GM12873 (cell line): ENCODE results near the gene FANCL.

Source experiments
- CTCF ChIP-seq: IDR thresholded peaks from 2 replicates; pipeline ENCODE4 v1.5.1; 2012; ENCODE audit warnings: low read depth, mild to moderate bottlenecking, moderate library complexity, low read length, control low read depth; ENCODE audit not compliant: insufficient read depth; ENCODE audit errors: missing control alignments

The FANCL gene

GRCh38 chr2:58120626-58121229, 120.4 kb downstream of the FANCL start:
- no peak for TF ChIP-seq CTCF

- peak; percentile 7 for TF ChIP-seq CTCF
Measured at GRCh38 chr2:58110765-58111164, 130.4 kb downstream of the FANCL start.

GRCh38 chr2:58109481-58109880, 131.6 kb downstream of the FANCL start:
- TF ChIP-seq CTCF = no peak
